H1 (cell line): ENCODE measurements around the gene VPS72. TPM values are rescaled to one million over a fixed set of nuclear protein-coding genes. Genes with fewer than 3 reads are reported as not detected.

ENCODE experiments used
- POLR2AphosphoS5 ChIP-seq: IDR thresholded peaks from 2 replicates; pipeline ENCODE4 v1.6.1; 2011; ENCODE audit warnings: low read depth, low read length
- RAD21 ChIP-seq, 2 experiments: IDR thresholded peaks in 1 of 2; conservative IDR thresholded peaks in 1 of 2; 2 replicates each; pipeline ENCODE4 v1.6.1; 2011; ENCODE audit warnings: low read depth in 2 of 2, low read length in 2 of 2, improper control_type of control experiment in 1 of 2, inconsistent platforms in 1 of 2, mild to moderate bottlenecking in 1 of 2, moderate library complexity in 1 of 2
- SIX5 ChIP-seq: IDR thresholded peaks from 2 replicates; pipeline ENCODE4 v1.6.1; 2011; ENCODE audit warnings: mild to moderate bottlenecking, low read depth, low read length
- SP2 ChIP-seq: IDR thresholded peaks from 2 replicates; pipeline ENCODE4 v1.6.1; 2012; ENCODE audit warnings: mild to moderate bottlenecking, low read length, inconsistent platforms
- TAF1 ChIP-seq: IDR thresholded peaks from 2 replicates; pipeline ENCODE4 v1.6.1; 2011; ENCODE audit warnings: mild to moderate bottlenecking, low read depth, low read length
- TBP ChIP-seq: IDR thresholded peaks from 2 replicates; pipeline ENCODE4 v1.6.1; 2011; ENCODE audit warnings: low read depth, low read length, improper control_type of control experiment
- polyA plus RNA-seq, 7 experiments: library from polyadenylated mRNA; depleted of rRNA in 3 of 7; stranded (reverse) in 5 of 7; unstranded in 2 of 7; fragments of >200 nt in 5 of 7; fragments of 200-250 nt in 2 of 7; gene quantifications; 1 replicate in 5 of 7; 2 replicates in 1 of 7; 4 replicates in 1 of 7; pipeline versions ENCODE4 v1.2.1 to v1.2.3, GENCODE V29; 2011 to 2013; ENCODE audit warnings: missing spikeins in 2 of 7, mixed read lengths in 2 of 7
- total RNA-seq: library from RNA; stranded (reverse); fragmentation: NEBNext Ultra II Directional; extraction: Animal tissue kit (Norgen Biotek cat#: 25700); gene quantifications from 2 replicates; pipeline ENCODE4 v1.2.1, GENCODE V29; 2021

The VPS72 gene
- total and polyA plus RNA-seq, 2 of the 8 experiments (the other 6 are each of a cell fraction or from before 2014, with no cell fraction given): 86.6 to 121 TPM

DNA sequence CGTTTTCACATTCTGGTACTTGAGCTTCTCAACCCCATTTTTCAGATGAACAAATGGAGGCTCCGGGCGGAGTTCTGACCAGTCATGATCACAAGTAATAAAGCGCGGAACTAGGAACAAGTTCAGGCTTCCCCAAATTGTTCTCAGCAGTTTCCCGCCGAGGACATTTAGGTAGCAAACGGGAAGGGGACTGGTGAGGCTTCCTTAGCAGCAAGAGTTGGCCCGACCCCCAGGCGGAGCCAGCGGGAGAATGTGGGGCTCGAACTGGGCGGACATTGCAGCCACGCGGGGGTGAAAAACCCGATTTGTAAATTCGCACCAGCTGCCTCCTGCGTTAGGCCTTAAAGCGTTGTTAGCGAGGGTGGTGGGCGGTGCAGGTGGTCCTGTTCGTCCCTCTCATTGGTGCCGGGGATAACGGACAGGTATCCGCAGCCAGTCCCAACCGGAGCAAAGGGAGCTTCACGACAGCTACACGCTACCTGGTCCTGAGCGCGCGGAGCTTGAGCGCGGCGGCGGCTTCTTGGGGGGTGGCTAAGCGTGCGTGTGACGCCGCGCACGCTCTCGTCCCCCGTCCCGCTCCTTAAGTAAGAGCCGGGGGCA, 58.9 kb downstream of the VPS72 start (continued):
- TF ChIP-seq RAD21 (IDR thresholded peaks at IDR 0.05 in 1 of 2, conservative IDR thresholded peaks at IDR 0.05 in 1 of 2; ENCODE audit: low read depth in 2 of 2, low read length in 2 of 2): 0 out of 4 replicates have a peak, but pooled peaks of 1 of the 2 experiments have one; percentile 10
- TF ChIP-seq SIX5: no peak
- peak; percentile 57 for TF ChIP-seq SP2
- peak; percentile 56; the same call in 1 of the 2 replicates for TF ChIP-seq TBP
- peak; percentile 77 for TF ChIP-seq POLR2AphosphoS5
- TF ChIP-seq TAF1: 0 out of 2 replicates have a peak, but pooled peaks have one; percentile 41
- TF ChIP-seq, all 59 proteins: peak for 14
